ENCODE measurements around the gene RBKS. TPM values are rescaled to one million over a fixed set of nuclear protein-coding genes. Genes with fewer than 3 reads are reported as not detected.
"Not testable (repeated sequence)": the region's sequence is repeated elsewhere in the genome, so short reads cannot be mapped to it uniquely, and the experiment has no call there.

RBKS gene
- total RNA-seq, 3 donors from 2014 or later, result 1.1 to 5.1 (median 2.9) TPM

- no peak overlapping the region for H3K4me3 ChIP-seq
- no peak for DNase-seq (ENCODE audit: low spot score in 2 of 2)
- no peak for TF ChIP-seq POLR2A (IDR thresholded peaks at IDR 0.05)
- no peak for TF ChIP-seq POLR2AphosphoS5 (IDR thresholded peaks at IDR 0.05)
- TF ChIP-seq, protein P1, sequence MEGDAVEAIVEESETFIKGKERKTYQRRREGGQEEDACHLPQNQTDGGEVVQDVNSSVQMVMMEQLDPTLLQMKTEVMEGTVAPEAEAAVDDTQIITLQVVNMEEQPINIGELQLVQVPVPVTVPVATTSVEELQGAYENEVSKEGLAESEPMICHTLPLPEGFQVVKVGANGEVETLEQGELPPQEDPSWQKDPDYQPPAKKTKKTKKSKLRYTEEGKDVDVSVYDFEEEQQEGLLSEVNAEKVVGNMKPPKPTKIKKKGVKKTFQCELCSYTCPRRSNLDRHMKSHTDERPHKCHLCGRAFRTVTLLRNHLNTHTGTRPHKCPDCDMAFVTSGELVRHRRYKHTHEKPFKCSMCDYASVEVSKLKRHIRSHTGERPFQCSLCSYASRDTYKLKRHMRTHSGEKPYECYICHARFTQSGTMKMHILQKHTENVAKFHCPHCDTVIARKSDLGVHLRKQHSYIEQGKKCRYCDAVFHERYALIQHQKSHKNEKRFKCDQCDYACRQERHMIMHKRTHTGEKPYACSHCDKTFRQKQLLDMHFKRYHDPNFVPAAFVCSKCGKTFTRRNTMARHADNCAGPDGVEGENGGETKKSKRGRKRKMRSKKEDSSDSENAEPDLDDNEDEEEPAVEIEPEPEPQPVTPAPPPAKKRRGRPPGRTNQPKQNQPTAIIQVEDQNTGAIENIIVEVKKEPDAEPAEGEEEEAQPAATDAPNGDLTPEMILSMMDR (IDR thresholded peaks at IDR 0.05), result no peak
Observed at GRCh38 chr2:27754831-27755230, 135.4 kb downstream of the RBKS start.

GRCh38 chr2:27754138-27754588 lies 136.0 kb downstream of the RBKS start:
- no peaks in the 10 kb centered on the region for H3K36me3 ChIP-seq
- H3K27ac ChIP-seq, result no peak overlapping the region
- peaks cover 0 to 1% of the 10 kb centered on the region in 2 donors for H3K9me3 ChIP-seq
- TF ChIP-seq, protein P1 (IDR thresholded peaks at IDR 0.05), result peak in 2 of 3 donors; percentile 43 to 73
- no peak for TF ChIP-seq POLR2A (IDR thresholded peaks at IDR 0.05)
- H3K4me3 ChIP-seq, result no peak overlapping the region
- H3K27me3 ChIP-seq, result no peaks in the 10 kb centered on the region
- peak in 1 of 2 donors; percentile 76 for DNase-seq (ENCODE audit: low spot score in 2 of 2)
- H3K4me1 ChIP-seq, result no peaks in the 10 kb centered on the region
- intact Hi-C loops (cut with DNase I; ENCODE audit: low total_unique reads), result no loop called here

More at GRCh38 chr2:27754831-27755230, 135.4 kb downstream of the RBKS start:
- Histone ChIP-seq H3K9me3 (no peaks in the 10 kb centered on the region), H3K27me3 (no peaks in the 10 kb centered on the region), H3K36me3 (no peaks in the 10 kb centered on the region), H3K4me1 (no peaks in the 10 kb centered on the region), H3K27ac (no peak overlapping the region)
- intact Hi-C loops (cut with DNase I; ENCODE audit: low total_unique reads), result loop anchor here (5.0 kb wide), 1 partner anchor 703 kb away; the partner anchor contains the start of gene AGBL5

DNA sequence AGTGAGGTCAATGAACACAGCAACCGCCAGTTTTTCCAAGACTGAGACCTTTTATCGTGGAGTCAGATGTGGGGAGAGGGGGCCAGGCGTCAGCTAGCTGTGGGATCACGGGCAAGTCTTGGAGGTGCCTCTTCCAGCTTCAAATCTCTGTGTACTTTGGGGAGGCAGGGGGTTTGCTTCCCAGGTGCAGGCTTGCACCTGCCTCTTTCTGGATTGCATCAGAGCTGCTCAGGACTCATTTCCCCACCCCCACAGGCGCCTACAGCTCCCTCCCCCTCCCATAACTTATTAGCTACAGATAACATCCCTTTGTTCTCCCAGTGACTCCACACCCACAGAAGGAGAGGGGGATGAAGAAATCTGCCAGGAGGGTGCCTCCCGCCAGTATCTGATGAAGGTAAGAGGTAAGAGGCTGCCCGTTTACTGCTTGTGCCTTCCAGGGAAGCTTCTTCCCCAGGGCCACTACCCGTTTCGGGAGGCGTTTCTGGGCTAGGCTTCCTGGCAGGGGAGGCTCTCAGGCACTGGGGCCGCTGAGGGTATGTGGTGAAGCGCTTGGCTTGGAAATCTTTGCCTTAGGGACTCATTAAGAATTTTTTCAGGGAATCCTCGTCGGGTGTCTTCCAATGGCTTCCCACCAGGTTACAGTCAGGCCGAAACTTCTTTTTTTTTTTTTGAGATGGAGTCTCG lies 137.5 kb downstream of the RBKS start:
- H3K4me3 ChIP-seq, result peak overlapping the region in 2 of 3 donors; percentile 42 to 45
- intact Hi-C loops (cut with DNase I; ENCODE audit: low total_unique reads), result no loop called here
- TF ChIP-seq POLR2AphosphoS5 (IDR thresholded peaks at IDR 0.05), result no peak
- no peak for TF ChIP-seq POLR2A (IDR thresholded peaks at IDR 0.05)
- TF ChIP-seq, protein P1 (IDR thresholded peaks at IDR 0.05), result no peak
- peaks cover 0 to 8% of the 10 kb centered on the region in 2 donors for H3K9me3 ChIP-seq
- no peaks in the 10 kb centered on the region for H3K36me3 ChIP-seq
- no peaks in the 10 kb centered on the region for H3K27me3 ChIP-seq
- peak overlapping the region; percentile 70 to 88 for H3K27ac ChIP-seq
- no peak for DNase-seq (ENCODE audit: low spot score in 2 of 2)
- H3K4me1 ChIP-seq, result no peaks in the 10 kb centered on the region

DNA sequence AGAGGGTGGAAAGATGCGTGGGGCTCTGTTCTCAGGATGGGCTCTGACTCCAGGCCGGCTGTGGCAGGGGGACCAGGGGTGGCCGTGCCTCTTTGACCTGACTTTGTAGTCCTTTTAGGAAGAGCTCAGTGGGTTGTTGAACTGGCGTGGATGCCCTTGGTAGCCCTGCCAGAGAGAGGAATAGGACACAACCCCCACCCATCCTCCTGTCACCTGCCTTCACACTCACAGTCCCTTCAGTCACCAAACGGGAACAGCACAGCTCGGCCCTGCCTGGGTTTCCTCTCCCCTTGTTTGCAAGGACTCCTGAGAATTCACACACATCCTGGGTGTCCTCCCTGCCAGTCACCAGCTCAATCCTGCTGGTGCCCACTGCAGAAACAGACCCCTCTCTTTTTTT lies 138.8 kb downstream of the RBKS start:
- Histone ChIP-seq H3K27ac (no peak overlapping the region), H3K27me3 (no peaks in the 10 kb centered on the region), H3K4me3 (no peak overlapping the region), H3K9me3 (peaks cover 0 to 8% of the 10 kb centered on the region in 2 donors), H3K4me1 (no peaks in the 10 kb centered on the region), H3K36me3 (no peaks in the 10 kb centered on the region)
- DNase-seq (ENCODE audit: low spot score in 2 of 2), result no peak
- TF ChIP-seq POLR2AphosphoS5 (IDR thresholded peaks at IDR 0.05) (no peak), POLR2A (IDR thresholded peaks at IDR 0.05) (no peak)
- TF ChIP-seq, protein P1 (IDR thresholded peaks at IDR 0.05), result no peak
- intact Hi-C loops (cut with DNase I; ENCODE audit: low total_unique reads), result no loop called here

DNA sequence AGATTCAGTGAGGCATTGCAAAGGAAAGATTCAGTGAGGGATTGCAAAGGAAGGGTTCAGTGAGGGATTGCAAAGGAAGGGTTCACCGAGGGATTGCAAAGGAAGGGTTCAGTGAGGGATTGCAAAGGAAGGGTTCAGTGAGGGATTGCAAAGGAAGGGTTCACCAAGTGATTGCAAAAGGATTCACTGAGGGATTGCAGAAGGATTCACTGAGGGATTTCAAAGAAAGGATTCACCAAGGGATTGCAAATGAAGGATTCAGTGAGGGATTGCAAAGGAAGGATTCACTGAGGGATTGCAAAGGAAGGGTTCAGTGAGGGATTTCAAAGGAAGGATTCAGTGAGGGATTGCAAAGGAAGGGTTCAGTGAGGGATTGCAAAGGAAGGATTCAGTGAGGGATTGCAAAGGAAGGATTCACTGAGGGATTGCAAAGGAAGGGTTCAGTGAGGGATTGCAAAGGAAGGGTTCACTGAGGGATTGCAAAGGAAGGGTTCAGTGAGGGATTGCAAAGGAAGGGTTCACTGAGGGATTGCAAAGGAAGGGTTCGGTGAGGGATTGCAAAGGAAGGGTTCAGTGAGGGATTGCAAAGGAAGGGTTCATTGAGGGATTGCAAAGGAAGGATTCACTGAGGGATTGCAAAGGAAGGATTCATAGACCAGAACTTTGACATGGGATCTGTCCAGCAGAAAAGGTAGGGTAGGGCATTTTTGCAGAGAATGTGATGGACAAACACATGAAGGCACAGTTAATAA lies 141.2 kb downstream of the RBKS start:
- H3K27ac ChIP-seq; H3K4me1 ChIP-seq; H3K36me3 ChIP-seq; H3K4me3 ChIP-seq; H3K27me3 ChIP-seq; H3K9me3 ChIP-seq; DNase-seq (ENCODE audit: low spot score in 2 of 2); intact Hi-C loops (cut with DNase I; ENCODE audit: low total_unique reads): not testable (repeated sequence)

Measured in breast epithelium (tissue), 4 donors.